ENCODE measurements around the gene GTPBP10. TPM values are rescaled to one million over a fixed set of nuclear protein-coding genes. Genes with fewer than 3 reads are reported as not detected.

The GTPBP10 gene
- total and polyA plus RNA-seq, 2 of the 13 experiments (the other 11 are each of a cell fraction or from before 2014, with no cell fraction given): 13.3 to 38.7 TPM

DNA sequence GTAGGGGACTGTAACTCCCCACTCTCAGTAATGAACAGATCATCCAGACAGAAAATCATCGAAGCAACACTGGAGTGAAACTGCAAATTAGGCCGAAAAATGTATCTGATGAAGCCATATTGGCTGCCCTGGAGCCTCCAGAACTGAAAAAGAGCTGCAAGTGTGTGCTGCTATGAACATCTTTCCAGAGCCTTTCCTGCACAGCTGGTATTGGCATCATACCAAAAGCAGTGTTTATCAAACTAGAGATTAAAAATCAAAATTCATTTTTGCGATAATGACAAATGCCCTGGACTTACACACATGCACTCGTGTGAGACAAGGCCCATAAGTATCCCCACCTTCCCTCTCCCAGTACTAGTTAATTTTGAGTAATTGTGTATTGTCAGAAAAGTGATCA, 49.9 kb downstream of the GTPBP10 start:
- POLR2A ChIA-PET: no interaction called here
- FAIRE-seq (no peak), DNase-seq (ENCODE audit: low spot score) (no peak), ATAC-seq (no peak)
- 72% methylated on average over 4 of the region's 4 CpGs for WGBS (ENCODE audit: low lambda C conversion rate)
- Histone ChIP-seq H3K36me3 (replicated peaks in 1 of 2; ENCODE audit: control insufficient read depth in 1 of 2, insufficient read depth in 2 of 2, low read length in 2 of 2) (no peaks in the 10 kb centered on the region), H3K79me2 (ENCODE audit: insufficient read depth, low read length) (no peaks in the 10 kb centered on the region), H4K20me1 (ENCODE audit: insufficient read depth, low read length) (no peaks in the 10 kb centered on the region), H3K27me3 (ENCODE audit: control insufficient read depth in 1 of 2, insufficient read depth in 2 of 2, low read length in 2 of 2) (no peaks in the 10 kb centered on the region), H3K9me3 (ENCODE audit: low read length) (no peaks in the 10 kb centered on the region), H3K4me2 (ENCODE audit: low read depth, low read length) (no peak overlapping the region), H3K4me1 (ENCODE audit: insufficient read depth, low read length) (no peaks in the 10 kb centered on the region), H3K4me3 (replicated peaks in 1 of 3; ENCODE audit: insufficient read depth in 1 of 3, low read depth in 2 of 3, low read length in 3 of 3) (no peak overlapping the region), H2AFZ (ENCODE audit: low read length) (no peak overlapping the region), H3K9ac (ENCODE audit: insufficient read depth, low read depth, low read length) (no peak overlapping the region), H3K27ac (ENCODE audit: extremely low read length, insufficient read depth, low read length) (no peak overlapping the region)
- BruUV-seq (replicated peaks): no TSS peak
- CTCF ChIA-PET (ENCODE audit: low intra/inter-chr PET ratio, low total read pairs): no interaction called here
- in situ Hi-C loops (cut with HindIII; ENCODE audit: extremely low pct_ligation_motif_present, low pct_unique_long_range_greater_than_20kb) (no loop called here), intact Hi-C loops (cut with micrococcal nuclease; ENCODE audit: unreplicated experiment) (no loop called here)
- TF ChIP-seq BCL6 (CRISPR knock-in tag; IDR thresholded peaks at IDR 0.05) (no peak), ZSCAN29 (CRISPR knock-in tag; conservative IDR thresholded peaks at IDR 0.05) (no peak), ONECUT2 (CRISPR knock-in tag; IDR thresholded peaks at IDR 0.05) (no peak), RXRA (CRISPR knock-in tag; IDR thresholded peaks at IDR 0.05) (no peak), SMAD9 (CRISPR knock-in tag; IDR thresholded peaks at IDR 0.05) (no peak), TCF7 (IDR thresholded peaks at IDR 0.05; ENCODE audit: low read depth) (no peak), KLF6 (CRISPR knock-in tag; IDR thresholded peaks at IDR 0.05) (no peak), NR2C2 (CRISPR knock-in tag; IDR thresholded peaks at IDR 0.05; ENCODE audit: borderline replicate concordance) (no peak), TBX3 (IDR thresholded peaks at IDR 0.05; ENCODE audit: borderline replicate concordance) (no peak), ATF7 (IDR thresholded peaks at IDR 0.05) (no peak), ATF7 (CRISPR knock-in tag; IDR thresholded peaks at IDR 0.05) (no peak), GTF3A (CRISPR knock-in tag; conservative IDR thresholded peaks at IDR 0.05) (no peak), SP1 (IDR thresholded peaks at IDR 0.05) (no peak), SP1 (CRISPR knock-in tag; IDR thresholded peaks at IDR 0.05) (no peak), SALL1 (CRISPR knock-in tag; IDR thresholded peaks at IDR 0.05) (no peak), ARNT2 (CRISPR knock-in tag; IDR thresholded peaks at IDR 0.05; ENCODE audit: low read depth) (no peak), ZNF777 (CRISPR knock-in tag; IDR thresholded peaks at IDR 0.05) (no peak)
- TF ChIP-seq, protein P1, sequence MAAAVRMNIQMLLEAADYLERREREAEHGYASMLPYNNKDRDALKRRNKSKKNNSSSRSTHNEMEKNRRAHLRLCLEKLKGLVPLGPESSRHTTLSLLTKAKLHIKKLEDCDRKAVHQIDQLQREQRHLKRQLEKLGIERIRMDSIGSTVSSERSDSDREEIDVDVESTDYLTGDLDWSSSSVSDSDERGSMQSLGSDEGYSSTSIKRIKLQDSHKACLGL (CRISPR knock-in tag; IDR thresholded peaks at IDR 0.05): no peak
- TF ChIP-seq, protein P2, sequence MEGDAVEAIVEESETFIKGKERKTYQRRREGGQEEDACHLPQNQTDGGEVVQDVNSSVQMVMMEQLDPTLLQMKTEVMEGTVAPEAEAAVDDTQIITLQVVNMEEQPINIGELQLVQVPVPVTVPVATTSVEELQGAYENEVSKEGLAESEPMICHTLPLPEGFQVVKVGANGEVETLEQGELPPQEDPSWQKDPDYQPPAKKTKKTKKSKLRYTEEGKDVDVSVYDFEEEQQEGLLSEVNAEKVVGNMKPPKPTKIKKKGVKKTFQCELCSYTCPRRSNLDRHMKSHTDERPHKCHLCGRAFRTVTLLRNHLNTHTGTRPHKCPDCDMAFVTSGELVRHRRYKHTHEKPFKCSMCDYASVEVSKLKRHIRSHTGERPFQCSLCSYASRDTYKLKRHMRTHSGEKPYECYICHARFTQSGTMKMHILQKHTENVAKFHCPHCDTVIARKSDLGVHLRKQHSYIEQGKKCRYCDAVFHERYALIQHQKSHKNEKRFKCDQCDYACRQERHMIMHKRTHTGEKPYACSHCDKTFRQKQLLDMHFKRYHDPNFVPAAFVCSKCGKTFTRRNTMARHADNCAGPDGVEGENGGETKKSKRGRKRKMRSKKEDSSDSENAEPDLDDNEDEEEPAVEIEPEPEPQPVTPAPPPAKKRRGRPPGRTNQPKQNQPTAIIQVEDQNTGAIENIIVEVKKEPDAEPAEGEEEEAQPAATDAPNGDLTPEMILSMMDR (CRISPR knock-in tag; IDR thresholded peaks at IDR 0.05): no peak
- TF ChIP-seq, protein P3, sequence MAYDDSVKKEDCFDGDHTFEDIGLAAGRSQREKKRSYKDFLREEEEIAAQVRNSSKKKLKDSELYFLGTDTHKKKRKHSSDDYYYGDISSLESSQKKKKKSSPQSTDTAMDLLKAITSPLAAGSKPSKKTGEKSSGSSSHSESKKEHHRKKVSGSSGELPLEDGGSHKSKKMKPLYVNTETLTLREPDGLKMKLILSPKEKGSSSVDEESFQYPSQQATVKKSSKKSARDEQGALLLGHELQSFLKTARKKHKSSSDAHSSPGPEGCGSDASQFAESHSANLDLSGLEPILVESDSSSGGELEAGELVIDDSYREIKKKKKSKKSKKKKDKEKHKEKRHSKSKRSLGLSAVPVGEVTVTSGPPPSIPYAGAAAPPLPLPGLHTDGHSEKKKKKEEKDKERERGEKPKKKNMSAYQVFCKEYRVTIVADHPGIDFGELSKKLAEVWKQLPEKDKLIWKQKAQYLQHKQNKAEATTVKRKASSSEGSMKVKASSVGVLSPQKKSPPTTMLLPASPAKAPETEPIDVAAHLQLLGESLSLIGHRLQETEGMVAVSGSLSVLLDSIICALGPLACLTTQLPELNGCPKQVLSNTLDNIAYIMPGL (CRISPR knock-in tag; IDR thresholded peaks at IDR 0.05; ENCODE audit: borderline replicate concordance in 1 of 2, low read depth in 1 of 2): no peak
- TF ChIP-seq, protein P4, sequence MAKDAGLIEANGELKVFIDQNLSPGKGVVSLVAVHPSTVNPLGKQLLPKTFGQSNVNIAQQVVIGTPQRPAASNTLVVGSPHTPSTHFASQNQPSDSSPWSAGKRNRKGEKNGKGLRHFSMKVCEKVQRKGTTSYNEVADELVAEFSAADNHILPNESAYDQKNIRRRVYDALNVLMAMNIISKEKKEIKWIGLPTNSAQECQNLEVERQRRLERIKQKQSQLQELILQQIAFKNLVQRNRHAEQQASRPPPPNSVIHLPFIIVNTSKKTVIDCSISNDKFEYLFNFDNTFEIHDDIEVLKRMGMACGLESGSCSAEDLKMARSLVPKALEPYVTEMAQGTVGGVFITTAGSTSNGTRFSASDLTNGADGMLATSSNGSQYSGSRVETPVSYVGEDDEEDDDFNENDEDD (CRISPR knock-in tag; IDR thresholded peaks at IDR 0.05; ENCODE audit: borderline replicate concordance): no peak
